ENCODE results near the gene SRM. TPM values are rescaled to one million over a fixed set of nuclear protein-coding genes. Genes with fewer than 3 reads are reported as not detected.
A peak's percentile ranks its signal among the peaks of the same experiment; 100 is the strongest.

The SRM gene
- total RNA-seq (2016; rRNA removed; fragmentation: Illumina TruSeq; extraction: Trizol) (30.3 and 31.8 TPM in 2 replicates), polyA plus RNA-seq (2011; rRNA removed) (27.9 and 28.9 TPM in 2 replicates), polyA minus RNA-seq (2011; rRNA and poly(A)+ RNA removed; ENCODE audit: low replicate concordance) (88.7 and 179 TPM in 2 replicates), Bru-seq, nascent RNA (percentile 72 among the genes with signal in this experiment), BruChase-seq, experiment 1, labeled RNA remaining after a 6-hour chase (percentile 86 among the genes with signal in this experiment), BruChase-seq, experiment 2, labeled RNA remaining after a 2-hour chase (percentile 78 among the genes with signal in this experiment)
- 135 and 147 TPM in 2 replicates for total RNA-seq (2016; cell fraction: cytosol; rRNA removed; fragmentation: Illumina TruSeq; extraction: Trizol; ENCODE audit: low read depth)
- 25.7 and 30.7 TPM in 2 replicates for total RNA-seq (2016; cell fraction: insoluble cytoplasmic fraction; rRNA removed; fragmentation: Illumina TruSeq; extraction: Trizol)
- total RNA-seq (2016; cell fraction: membrane; rRNA removed; fragmentation: Illumina TruSeq; extraction: Trizol): 114 and 136 TPM in 2 replicates
- 26.5 and 27.5 TPM in 2 replicates for total RNA-seq (2016; cell fraction: nucleus; rRNA removed; fragmentation: Illumina TruSeq; extraction: Trizol)
- polyA plus RNA-seq (2011; cell fraction: cytosol; rRNA removed): 31.9 and 46.3 TPM in 2 replicates
- polyA plus RNA-seq (2011; cell fraction: nucleus; rRNA removed): 45.6 and 49.3 TPM in 2 replicates
- polyA plus RNA-seq (2012): 65.4 and 89.3 TPM in 2 replicates
- 838 and 884 TPM in 2 replicates for polyA plus RNA-seq (2016; cell fraction: cytosol; fragmentation: Illumina TruSeq; extraction: Trizol; ENCODE audit: low read depth)
- polyA plus RNA-seq (2016; cell fraction: insoluble cytoplasmic fraction; fragmentation: Illumina TruSeq; extraction: Trizol; ENCODE audit: low read depth): 117 and 162 TPM in 2 replicates
- 559 and 572 TPM in 2 replicates for polyA plus RNA-seq (2016; cell fraction: membrane; fragmentation: Illumina TruSeq; extraction: Trizol; ENCODE audit: low read depth)
- polyA plus RNA-seq (2016; cell fraction: nucleus; fragmentation: Illumina TruSeq; extraction: Trizol; ENCODE audit: insufficient read depth, low read depth): 139 and 141 TPM in 2 replicates
- 52.4 and 61.3 TPM in 2 replicates for polyA minus RNA-seq (2011; cell fraction: cytosol; rRNA and poly(A)+ RNA removed)
- polyA minus RNA-seq (2011; cell fraction: nucleus; rRNA and poly(A)+ RNA removed): 19.2 and 22.9 TPM in 2 replicates
- long read RNA-seq, experiment 1, transcript SRM-201 (8 exons, 1,266 nt): major isoform, 102 of 121 reads
- long read RNA-seq, experiment 1, partial matches to known transcripts: 14 of 121 reads
- long read RNA-seq, experiment 1, other reads (novel, unspliced or antisense): 4 of 121 reads
- long read RNA-seq, experiment 2, transcript SRM-204 (2 exons, 545 nt): minor isoform, 7 of 426 reads
- long read RNA-seq, experiment 2, transcript SRM-201 (8 exons, 1,266 nt): major isoform, 364 of 426 reads
- long read RNA-seq, experiment 2, partial matches to known transcripts: 33 of 426 reads
- long read RNA-seq, experiment 2, other reads (novel, unspliced or antisense): 22 of 426 reads

GRCh38 chr1:11059968-11060830 lies at the start of gene SRM:
Gene SRM (minus strand): TSS chr1:11060018. CDS start chr1:11059943, 75 bp downstream.
- TSS peak; percentile 87 for BruUV-seq (replicated peaks)
- ATAC-seq (peak; percentile 94), DNase-seq (ENCODE audit: low spot score) (peak; percentile 76), FAIRE-seq (no peak)
- Histone ChIP-seq H4K20me1 (ENCODE audit: insufficient read depth, low read length) (no peaks in the 10 kb centered on the region), H3K4me2 (ENCODE audit: low read depth, low read length) (peak within 1 kb of the TSS; percentile 89), H3K4me1 (ENCODE audit: insufficient read depth, low read length) (peaks cover 30% of the 10 kb centered on the region), H3K27ac (ENCODE audit: extremely low read length, insufficient read depth, low read length) (peak within 1 kb of the TSS; percentile 77), H3K27me3 (ENCODE audit: control insufficient read depth in 1 of 2, insufficient read depth in 2 of 2, low read length in 2 of 2) (no peaks in the 10 kb centered on the region; a peak in 1 of 5 replicates), H3K9me3 (ENCODE audit: low read length) (no peaks in the 10 kb centered on the region), H2AFZ (ENCODE audit: low read length) (no peak within 1 kb of the TSS), H3K36me3 (replicated peaks in 1 of 2; ENCODE audit: control insufficient read depth in 1 of 2, insufficient read depth in 2 of 2, low read length in 2 of 2) (peaks cover 5 to 33% of the 10 kb centered on the region in 2 experiments; a peak in 4 of 5 replicates), H3K9ac (ENCODE audit: insufficient read depth, low read depth, low read length) (peak within 1 kb of the TSS; percentile 91), H3K79me2 (ENCODE audit: insufficient read depth, low read length) (peaks cover 16% of the 10 kb centered on the region), H3K4me3 (replicated peaks in 1 of 3; ENCODE audit: insufficient read depth in 1 of 3, low read depth in 2 of 3, low read length in 3 of 3) (peak within 1 kb of the TSS; percentile 85 to 97 (median 86))
- ChIA-PET CTCF (ENCODE audit: low intra/inter-chr PET ratio, low total read pairs) (interaction anchor here (1.5 kb wide), 1 partner anchor 23 kb away, joined by 5 read pairs; no protein-coding TSS in a partner anchor), POLR2A (interaction anchor here (0.6 to 2.8 kb wide), 8 partner anchors 7 to 207 kb away, joined by 3 to 18 read pairs (median 3); partner anchors contain the start of genes EXOSC10, MASP2, MTOR and TARDBP)
- intact Hi-C loops (cut with micrococcal nuclease; ENCODE audit: unreplicated experiment): loop anchor here (1.0 to 2.0 kb wide), 2 partner anchors 23 to 39 kb away; partner anchors contain the start of gene EXOSC10
- in situ Hi-C loops (cut with HindIII; ENCODE audit: extremely low pct_ligation_motif_present, low pct_unique_long_range_greater_than_20kb): no loop called here
- WGBS (ENCODE audit: low lambda C conversion rate): 2% methylated on average over 15 of the region's 83 CpGs
- TF ChIP-seq ZNF12 (CRISPR knock-in tag; IDR thresholded peaks at IDR 0.05): no peak
- no peak for TF ChIP-seq ZNF274 (CRISPR knock-in tag; IDR thresholded peaks at IDR 0.05)
- peak; percentile 43; the same call in 1 of the 2 replicates for TF ChIP-seq ELF3 (CRISPR knock-in tag; IDR thresholded peaks at IDR 0.05)
- no peak for TF ChIP-seq KDM6A (CRISPR knock-in tag; IDR thresholded peaks at IDR 0.05; ENCODE audit: low read depth)
- 0 out of 2 replicates have a peak, but pooled peaks have one; percentile 7 for TF ChIP-seq ZNF629 (CRISPR knock-in tag; conservative IDR thresholded peaks at IDR 0.05)
- no peak for TF ChIP-seq ZNF367 (CRISPR knock-in tag; IDR thresholded peaks at IDR 0.05; ENCODE audit: borderline replicate concordance)
- peak; percentile 75; the same call in 1 of the 2 replicates for TF ChIP-seq ZNF766 (CRISPR knock-in tag; IDR thresholded peaks at IDR 0.05; ENCODE audit: borderline replicate concordance)
- no peak for TF ChIP-seq RARA (CRISPR knock-in tag; IDR thresholded peaks at IDR 0.05)
- no peak for TF ChIP-seq SP1 (IDR thresholded peaks at IDR 0.05)
- peak; percentile 45; the same call in 1 of the 2 replicates for TF ChIP-seq SP1 (CRISPR knock-in tag; IDR thresholded peaks at IDR 0.05)
- TF ChIP-seq ZNF558 (CRISPR knock-in tag; IDR thresholded peaks at IDR 0.05; ENCODE audit: borderline replicate concordance): peak; percentile 88; the same call in 1 of the 2 replicates
- TF ChIP-seq IKZF1 (IDR thresholded peaks at IDR 0.05): no peak
- TF ChIP-seq ADNP (CRISPR knock-in tag; IDR thresholded peaks at IDR 0.05): no peak
- TF ChIP-seq ZMYM2 (CRISPR knock-in tag; IDR thresholded peaks at IDR 0.05): no peak
- no peak for TF ChIP-seq ZNF207 (IDR thresholded peaks at IDR 0.05; ENCODE audit: borderline replicate concordance)
- TF ChIP-seq SATB2 (CRISPR knock-in tag; IDR thresholded peaks at IDR 0.05): no peak
- peak; percentile 96 for TF ChIP-seq MXD4 (CRISPR knock-in tag; IDR thresholded peaks at IDR 0.05)
- no peak for TF ChIP-seq ZBTB26 (CRISPR knock-in tag; IDR thresholded peaks at IDR 0.05; ENCODE audit: borderline replicate concordance)
- no peak for TF ChIP-seq ZNF740 (CRISPR knock-in tag; IDR thresholded peaks at IDR 0.05)
